ENCODE data around the gene CEP112. TPM values are rescaled to one million over a fixed set of nuclear protein-coding genes. Genes with fewer than 3 reads are reported as not detected.
A peak's percentile ranks its signal among the peaks of the same experiment; 100 is the strongest.

The CEP112 gene
- total and polyA plus RNA-seq, 2 of the 13 experiments (the other 11 are each of a cell fraction or from before 2014, with no cell fraction given) = 1.2 to 3.4 TPM

DNA sequence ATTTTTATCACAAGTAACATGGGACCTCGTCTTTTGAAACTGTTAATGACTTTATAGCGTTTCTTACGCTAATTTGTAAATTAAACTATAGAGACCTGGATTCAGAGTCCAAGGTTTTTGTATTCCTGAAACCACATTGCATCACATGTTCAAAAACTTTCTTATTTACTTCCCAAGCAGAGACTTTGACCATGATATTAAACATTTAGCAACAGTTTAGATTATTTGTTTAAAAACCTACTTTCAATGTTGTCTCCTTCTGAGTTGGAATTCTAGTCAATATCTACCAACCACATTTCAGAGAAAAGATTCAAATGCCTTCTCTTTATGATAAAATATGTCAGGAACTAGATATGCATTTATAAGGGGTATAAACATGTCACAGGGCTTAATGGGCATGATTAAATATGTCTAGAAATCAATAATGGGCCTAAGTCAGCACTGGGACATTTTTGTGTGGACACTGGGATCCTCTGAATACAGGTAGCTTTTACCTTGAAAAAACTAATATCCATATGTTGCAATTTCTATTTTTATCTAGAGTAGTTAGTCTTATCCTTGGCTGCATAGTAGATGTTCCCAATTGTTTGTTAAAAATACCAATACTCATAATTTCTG lies 43.6 kb upstream of the CEP112 start (continued):
- TF ChIP-seq MYPOP (CRISPR knock-in tag; IDR thresholded peaks at IDR 0.05) (no peak; the same call in 1 of the 2 replicates), HMGXB4 (CRISPR knock-in tag; IDR thresholded peaks at IDR 0.05; ENCODE audit: borderline replicate concordance in 1 of 2, low read depth in 1 of 2) (no peak; a peak in 1 of 4 replicates), NCOA1 (CRISPR knock-in tag; IDR thresholded peaks at IDR 0.05) (no peak), E2F1 (CRISPR knock-in tag; IDR thresholded peaks at IDR 0.05) (no peak), RARA (CRISPR knock-in tag; IDR thresholded peaks at IDR 0.05) (peak; percentile 65), KDM6A (CRISPR knock-in tag; IDR thresholded peaks at IDR 0.05; ENCODE audit: low read depth) (peak; percentile 94), FOXK2 (IDR thresholded peaks at IDR 0.05) (peak; percentile 29; the same call in 1 of the 2 replicates), ZNF564 (CRISPR knock-in tag; IDR thresholded peaks at IDR 0.05) (no peak), ONECUT2 (CRISPR knock-in tag; IDR thresholded peaks at IDR 0.05) (peak; percentile 66), HHEX (CRISPR knock-in tag; IDR thresholded peaks at IDR 0.05) (no peak), CBX2 (IDR thresholded peaks at IDR 0.05; ENCODE audit: low read depth, low read length) (no peak), CBX2 (CRISPR knock-in tag; IDR thresholded peaks at IDR 0.05; ENCODE audit: low read depth) (no peak), ZNF331 (CRISPR knock-in tag; IDR thresholded peaks at IDR 0.05) (0 out of 2 replicates have a peak, but pooled peaks have one; percentile 22)
- TF ChIP-seq, protein P1, sequence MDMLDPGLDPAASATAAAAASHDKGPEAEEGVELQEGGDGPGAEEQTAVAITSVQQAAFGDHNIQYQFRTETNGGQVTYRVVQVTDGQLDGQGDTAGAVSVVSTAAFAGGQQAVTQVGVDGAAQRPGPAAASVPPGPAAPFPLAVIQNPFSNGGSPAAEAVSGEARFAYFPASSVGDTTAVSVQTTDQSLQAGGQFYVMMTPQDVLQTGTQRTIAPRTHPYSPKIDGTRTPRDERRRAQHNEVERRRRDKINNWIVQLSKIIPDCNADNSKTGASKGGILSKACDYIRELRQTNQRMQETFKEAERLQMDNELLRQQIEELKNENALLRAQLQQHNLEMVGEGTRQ (IDR thresholded peaks at IDR 0.05; ENCODE audit: low read depth, low read length) = no peak
- TF ChIP-seq, protein P1 (CRISPR knock-in tag; IDR thresholded peaks at IDR 0.05; ENCODE audit: borderline replicate concordance) = 0 out of 2 replicates have a peak, but pooled peaks have one; percentile 19
- TF ChIP-seq, protein P2, sequence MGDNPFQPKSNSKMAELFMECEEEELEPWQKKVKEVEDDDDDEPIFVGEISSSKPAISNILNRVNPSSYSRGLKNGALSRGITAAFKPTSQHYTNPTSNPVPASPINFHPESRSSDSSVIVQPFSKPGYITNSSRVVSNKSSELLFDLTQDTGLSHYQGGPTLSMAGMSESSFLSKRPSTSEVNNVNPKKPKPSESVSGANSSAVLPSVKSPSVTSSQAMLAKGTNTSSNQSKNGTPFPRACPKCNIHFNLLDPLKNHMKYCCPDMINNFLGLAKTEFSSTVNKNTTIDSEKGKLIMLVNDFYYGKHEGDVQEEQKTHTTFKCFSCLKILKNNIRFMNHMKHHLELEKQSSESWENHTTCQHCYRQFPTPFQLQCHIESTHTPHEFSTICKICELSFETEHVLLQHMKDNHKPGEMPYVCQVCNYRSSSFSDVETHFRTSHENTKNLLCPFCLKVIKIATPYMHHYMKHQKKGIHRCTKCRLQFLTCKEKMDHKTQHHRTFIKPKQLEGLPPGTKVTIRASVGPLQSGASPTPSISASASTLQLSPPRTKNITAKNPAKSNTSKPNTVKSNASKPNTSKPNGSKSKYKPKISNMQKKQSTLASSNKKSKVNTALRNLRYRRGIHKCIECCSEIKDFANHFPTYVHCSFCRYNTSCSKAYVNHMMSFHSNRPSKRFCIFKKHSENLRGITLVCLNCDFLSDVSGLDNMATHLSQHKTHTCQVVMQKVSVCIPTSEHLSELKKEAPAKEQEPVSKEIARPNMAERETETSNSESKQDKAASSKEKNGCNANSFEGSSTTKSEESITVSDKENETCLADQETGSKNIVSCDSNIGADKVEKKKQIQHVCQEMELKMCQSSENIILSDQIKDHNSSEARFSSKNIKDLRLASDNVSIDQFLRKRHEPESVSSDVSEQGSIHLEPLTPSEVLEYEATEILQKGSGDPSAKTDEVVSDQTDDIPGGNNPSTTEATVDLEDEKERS (CRISPR knock-in tag; IDR thresholded peaks at IDR 0.05) = no peak

Measured in HepG2 (cell line).